SK-N-MC (cell line): ENCODE measurements around the gene CHST13.

Source experiments
- EZH2 ChIP-seq: fragments of 200-600 bp; sonication (generic); IDR thresholded peaks from one replicate; pipeline ENCODE4 v1.6.1; 2017; ENCODE audit warnings: antibody characterized with exemption
- POLR2AphosphoS5 ChIP-seq: IDR thresholded peaks from 2 replicates; pipeline ENCODE4 v1.6.1; 2012; ENCODE audit warnings: mild to moderate bottlenecking, low read depth, low read length, borderline replicate concordance

DNA sequence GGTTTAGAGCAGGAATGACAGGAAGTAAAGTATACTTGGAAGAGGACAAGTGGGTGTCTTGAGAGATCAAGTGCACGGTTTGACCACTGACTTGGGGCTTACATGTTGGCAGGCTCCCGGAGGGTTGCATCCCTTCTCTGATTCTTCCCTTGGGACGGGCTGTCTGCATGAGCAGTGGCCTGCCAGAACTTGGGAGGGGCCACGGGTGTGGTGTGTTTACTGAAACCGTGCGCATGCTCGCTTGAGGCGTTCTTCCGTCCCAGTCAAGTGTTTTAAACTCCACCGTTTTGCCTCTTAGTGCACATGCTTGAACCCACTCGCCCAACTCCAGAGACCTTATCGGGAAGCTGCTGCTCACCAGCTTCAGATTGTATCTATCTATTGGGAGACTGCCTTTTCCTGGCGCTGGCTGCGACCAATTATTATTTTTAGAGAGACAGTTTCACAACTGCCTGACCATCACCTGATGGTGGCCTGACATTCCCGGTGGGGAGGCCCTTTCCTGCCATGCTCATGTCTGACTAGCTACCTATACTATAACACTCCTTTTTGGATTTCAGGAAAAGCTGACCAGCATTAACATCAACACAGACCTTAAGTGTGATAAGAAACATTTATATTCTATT is 49.6 kb downstream of the CHST13 start:
- TF ChIP-seq POLR2AphosphoS5: no peak
- TF ChIP-seq EZH2: no peak
